Testis (tissue), 2 donors: ENCODE measurements around the gene CCDC188.

ENCODE experiments used
- CTCF ChIP-seq, 3 experiments: fragments of 450-650 bp in 2 of 3; fragments of 200-600 bp in 1 of 3; sonication (generic) in 1 of 3; IDR thresholded peaks; one replicate each; pipeline ENCODE4 v1.5.1; 2016 to 2019; ENCODE audit warnings: antibody characterized with exemption in 3 of 3, mild to moderate bottlenecking in 2 of 3, moderate library complexity in 1 of 3
- POLR2A ChIP-seq: fragments of 450-650 bp; IDR thresholded peaks from one replicate; pipeline ENCODE4 v1.6.1; 2017; ENCODE audit warnings: antibody characterized with exemption, mild to moderate bottlenecking, moderate library complexity

GRCh38 chr22:20107471-20107901, 43.4 kb downstream of the CCDC188 start:
- TF ChIP-seq CTCF (IDR thresholded peaks at IDR 0.05) (no peak), POLR2A (no peak)
